Adipose tissue (tissue), 3 donors: Measurements from ENCODE around the gene MBD6. TPM values are rescaled to one million over a fixed set of nuclear protein-coding genes. Genes with fewer than 3 reads are reported as not detected.

Experiments
- H3K27ac ChIP-seq: one replicate; pipeline ENCODE4 v1.5.1; 2013; ENCODE audit warnings: low read depth, low read length
- WGBS, 3 donors: extraction: QIAGEN DNeasy Blood & Tissue Kit; methylation state at CpG; one replicate each; pipeline ENCODE4 v1.1.7; 2013; 5-methylcytosine and 5-hydroxymethylcytosine counted together
- polyA plus RNA-seq, 3 donors: library from polyadenylated mRNA; stranded (reverse); fragments of 200-250 nt; gene quantifications; one replicate each; pipeline ENCODE4 v1.2.3, GENCODE V29; 2013
- donor health status: healthy with polysubstance abuse.
- donor health status: Bipolar disorder and iron deficiency.
- donor health status: healthy.

Gene MBD6
- polyA plus RNA-seq, 3 donors, result 20.9 to 32.4 (median 24.8) TPM

DNA sequence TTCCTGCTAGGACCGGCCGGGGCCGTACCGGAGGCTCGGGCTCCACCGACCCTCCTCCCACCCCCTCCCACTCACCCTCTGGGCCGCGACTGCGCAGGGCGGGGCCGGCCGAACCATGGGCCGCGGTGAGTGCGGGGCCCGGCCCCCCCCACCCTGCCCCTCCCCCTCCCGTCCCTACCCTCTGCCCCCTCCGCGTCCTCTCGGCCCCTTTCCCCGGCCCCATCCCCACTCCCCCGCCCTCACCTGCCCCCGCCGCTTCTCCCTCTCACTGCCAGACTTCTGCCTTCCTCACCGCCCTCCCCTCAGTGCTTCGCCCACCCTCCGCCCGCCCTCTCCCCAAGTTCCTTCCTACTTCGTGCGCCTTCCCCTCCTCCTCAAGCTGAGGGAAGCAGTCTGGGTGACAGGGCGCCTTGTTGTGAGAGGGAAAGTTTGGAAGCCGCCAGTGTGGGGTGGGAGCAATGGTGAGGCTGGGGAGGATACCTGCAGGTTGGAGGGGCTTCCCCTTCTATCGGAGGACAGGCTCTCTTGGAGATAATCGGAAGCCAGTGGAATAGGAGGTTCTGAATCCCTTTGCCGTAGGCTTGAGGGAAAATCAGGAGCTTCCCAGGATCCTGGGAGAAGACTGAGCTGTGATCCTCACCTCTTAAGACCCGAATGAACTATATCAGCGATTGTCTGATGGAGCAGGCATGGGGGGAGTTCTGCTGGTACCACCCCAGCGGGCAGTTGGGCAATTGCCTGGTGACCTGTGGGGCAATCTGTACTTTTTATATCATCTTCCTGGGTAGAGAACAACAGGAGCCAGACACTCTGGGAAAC is 472 bp downstream of the MBD6 start:
- peak overlapping the region; percentile 56 for H3K27ac ChIP-seq
- 0 to 1% (median 1%) methylated on average over 20 to 38 of the region's 38 CpGs for WGBS, 3 donors

GRCh38 chr12:57523706-57524614 is 1.3 kb downstream of the MBD6 start:
- no peak overlapping the region for H3K27ac ChIP-seq
- WGBS, 3 donors, result 57 to 70% (median 69%) methylated on average over 14 of the region's 14 CpGs

- WGBS, 3 donors, result 63 to 72% (median 65%) methylated on average over 11 of the region's 11 CpGs
- no peak overlapping the region for H3K27ac ChIP-seq
These were observed 2.4 kb downstream of the MBD6 start for GRCh38 chr12:57524814-57525614.

DNA sequence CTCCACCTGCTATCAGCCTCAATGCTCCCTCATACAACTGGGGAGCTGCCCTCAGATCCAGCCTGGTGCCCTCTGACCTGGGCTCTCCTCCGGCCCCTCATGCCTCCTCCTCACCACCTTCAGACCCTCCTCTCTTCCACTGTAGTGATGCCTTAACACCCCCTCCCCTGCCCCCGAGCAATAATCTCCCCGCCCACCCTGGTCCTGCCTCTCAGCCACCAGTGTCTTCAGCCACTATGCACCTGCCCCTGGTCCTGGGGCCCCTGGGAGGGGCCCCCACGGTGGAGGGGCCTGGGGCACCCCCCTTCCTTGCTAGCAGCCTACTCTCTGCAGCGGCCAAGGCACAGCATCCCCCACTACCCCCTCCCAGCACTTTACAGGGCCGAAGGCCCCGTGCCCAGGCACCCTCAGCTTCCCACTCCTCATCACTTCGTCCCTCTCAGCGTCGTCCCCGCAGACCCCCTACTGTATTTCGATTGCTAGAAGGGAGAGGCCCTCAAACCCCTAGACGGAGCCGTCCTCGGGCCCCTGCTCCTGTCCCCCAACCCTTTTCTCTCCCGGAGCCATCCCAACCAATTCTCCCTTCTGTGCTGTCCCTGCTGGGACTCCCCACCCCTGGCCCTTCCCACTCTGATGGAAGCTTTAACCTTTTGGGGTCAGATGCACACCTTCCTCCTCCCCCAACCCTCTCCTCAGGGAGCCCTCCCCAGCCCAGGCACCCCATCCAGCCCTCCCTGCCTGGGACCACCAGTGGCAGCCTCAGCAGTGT is 3.2 kb downstream of the MBD6 start:
- H3K27ac ChIP-seq, result no peak overlapping the region
- WGBS, 3 donors, result 79 to 84% (median 82%) methylated on average over 16 of the region's 16 CpGs

- WGBS, 3 donors, result 77 to 83% (median 77%) methylated on average over 4 of the region's 4 CpGs
- H3K27ac ChIP-seq, result no peak overlapping the region
These were observed 4.0 kb downstream of the MBD6 start for GRCh38 chr12:57526477-57527126.

DNA sequence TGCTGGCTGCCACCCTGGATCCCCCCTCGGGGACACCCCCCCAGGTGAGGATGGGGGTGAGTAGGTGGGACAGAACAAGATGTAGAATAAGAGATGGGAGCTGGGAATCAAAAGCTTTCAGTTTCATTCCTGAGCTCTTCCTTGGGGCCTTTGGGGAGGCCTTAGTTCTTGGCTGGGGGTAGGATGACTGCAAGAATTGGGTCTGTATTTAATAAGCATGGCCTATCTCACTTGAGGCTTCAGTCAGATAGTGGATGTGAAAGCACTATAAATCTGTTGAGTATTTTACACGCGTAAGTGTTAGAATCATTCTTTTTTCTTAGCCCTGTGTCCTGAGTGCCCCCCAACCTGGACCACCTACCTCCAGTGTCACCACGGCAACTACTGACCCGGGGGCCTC is 4.6 kb downstream of the MBD6 start:
- H3K27ac ChIP-seq, result no peak overlapping the region
- WGBS, 3 donors, result 72 to 79% (median 77%) methylated on average over 5 of the region's 5 CpGs

DNA sequence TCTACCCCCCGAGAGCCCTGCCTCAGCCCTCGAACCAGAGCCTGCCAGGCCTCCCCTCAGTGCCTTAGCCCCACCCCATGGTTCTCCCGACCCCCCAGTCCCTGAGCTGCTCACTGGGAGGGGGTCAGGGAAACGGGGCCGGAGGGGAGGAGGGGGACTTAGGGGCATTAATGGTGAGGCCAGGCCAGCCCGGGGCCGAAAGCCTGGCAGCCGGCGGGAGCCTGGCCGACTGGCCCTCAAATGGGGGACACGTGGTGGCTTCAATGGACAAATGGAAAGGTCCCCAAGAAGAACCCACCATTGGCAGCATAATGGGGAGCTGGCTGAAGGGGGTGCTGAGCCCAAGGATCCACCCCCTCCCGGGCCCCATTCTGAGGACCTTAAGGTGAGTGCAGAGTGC is 5.6 kb downstream of the MBD6 start:
- no peak overlapping the region for H3K27ac ChIP-seq
- WGBS, 3 donors, result 81 to 85% (median 82%) methylated on average over 10 to 12 of the region's 12 CpGs

- H3K27ac ChIP-seq, result no peak overlapping the region
- 66 to 74% (median 74%) methylated on average over 9 to 10 of the region's 10 CpGs for WGBS, 3 donors
These were observed 6.4 kb downstream of the MBD6 start for GRCh38 chr12:57528831-57529555.

- H3K27ac ChIP-seq, result no peak overlapping the region
- 52 to 72% (median 59%) methylated on average over 6 of the region's 6 CpGs for WGBS, 3 donors
These were observed 7.2 kb downstream of the MBD6 start for GRCh38 chr12:57529831-57530230.

- no peak overlapping the region for H3K27ac ChIP-seq
- 71 to 86% (median 83%) methylated on average over 5 of the region's 5 CpGs for WGBS, 3 donors
These were observed 7.9 kb downstream of the MBD6 start for GRCh38 chr12:57530396-57531142.

- no peak overlapping the region for H3K27ac ChIP-seq
- 71 to 100% (median 84%) methylated on average over 1 of the region's 1 CpG for WGBS, 3 donors
These were observed 9.2 kb downstream of the MBD6 start for GRCh38 chr12:57531836-57532235.

- WGBS, 3 donors, result 92 to 95% (median 94%) methylated on average over 8 of the region's 8 CpGs
- H3K27ac ChIP-seq, result no peak overlapping the region
These were observed 10.5 kb downstream of the MBD6 start for GRCh38 chr12:57533108-57533507.

DNA sequence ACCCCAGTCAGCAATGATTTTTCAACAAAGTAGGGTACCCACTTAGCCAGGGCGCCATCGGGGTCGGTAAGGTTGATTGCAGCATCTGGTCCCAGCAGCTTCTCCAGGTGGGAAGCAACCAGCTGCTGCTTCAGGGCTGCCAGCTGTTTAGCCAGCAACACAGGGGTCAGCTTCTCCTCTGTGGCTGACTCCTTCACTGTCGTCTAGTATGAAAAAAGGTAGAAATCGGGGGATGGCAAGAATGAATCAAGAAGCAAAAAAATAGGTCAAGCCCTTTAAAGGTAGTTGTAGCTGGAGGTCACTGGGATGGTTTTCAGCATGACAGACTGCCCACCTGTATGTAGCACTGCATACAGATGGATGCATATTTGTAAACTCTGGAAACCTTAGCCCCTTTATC is 11.6 kb downstream of the MBD6 start:
- H3K27ac ChIP-seq, result no peak overlapping the region
- WGBS, 3 donors, result 74 to 96% (median 92%) methylated on average over 5 of the region's 5 CpGs

DNA sequence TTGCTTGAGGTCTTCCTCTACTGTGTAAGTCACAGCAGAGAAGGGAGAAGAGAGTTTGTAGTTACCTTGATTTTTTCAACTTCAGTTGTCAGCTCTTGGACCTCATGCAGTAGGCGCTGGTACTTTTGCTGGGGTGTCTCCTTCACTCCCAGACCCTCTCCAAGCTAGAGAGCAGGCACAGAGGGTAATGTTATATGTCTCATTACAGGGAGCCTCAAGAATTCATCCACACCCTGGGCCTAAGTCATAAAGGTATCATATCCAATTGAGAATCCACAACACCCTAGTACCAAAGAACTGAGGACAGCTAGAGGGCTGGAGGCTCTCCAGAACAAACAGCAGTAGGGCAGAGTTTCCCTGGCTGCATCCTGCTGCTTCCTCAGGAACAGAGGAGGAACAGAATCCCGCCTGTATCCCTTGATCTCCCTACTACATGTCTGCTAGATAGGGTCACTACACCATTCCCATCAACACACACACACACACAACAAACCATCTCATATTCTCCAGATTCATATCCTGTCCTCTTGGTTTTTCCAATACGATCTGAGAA is 12.4 kb downstream of the MBD6 start:
- no peak overlapping the region for H3K27ac ChIP-seq
- 92 to 95% (median 95%) methylated on average over 3 of the region's 3 CpGs for WGBS, 3 donors

DNA sequence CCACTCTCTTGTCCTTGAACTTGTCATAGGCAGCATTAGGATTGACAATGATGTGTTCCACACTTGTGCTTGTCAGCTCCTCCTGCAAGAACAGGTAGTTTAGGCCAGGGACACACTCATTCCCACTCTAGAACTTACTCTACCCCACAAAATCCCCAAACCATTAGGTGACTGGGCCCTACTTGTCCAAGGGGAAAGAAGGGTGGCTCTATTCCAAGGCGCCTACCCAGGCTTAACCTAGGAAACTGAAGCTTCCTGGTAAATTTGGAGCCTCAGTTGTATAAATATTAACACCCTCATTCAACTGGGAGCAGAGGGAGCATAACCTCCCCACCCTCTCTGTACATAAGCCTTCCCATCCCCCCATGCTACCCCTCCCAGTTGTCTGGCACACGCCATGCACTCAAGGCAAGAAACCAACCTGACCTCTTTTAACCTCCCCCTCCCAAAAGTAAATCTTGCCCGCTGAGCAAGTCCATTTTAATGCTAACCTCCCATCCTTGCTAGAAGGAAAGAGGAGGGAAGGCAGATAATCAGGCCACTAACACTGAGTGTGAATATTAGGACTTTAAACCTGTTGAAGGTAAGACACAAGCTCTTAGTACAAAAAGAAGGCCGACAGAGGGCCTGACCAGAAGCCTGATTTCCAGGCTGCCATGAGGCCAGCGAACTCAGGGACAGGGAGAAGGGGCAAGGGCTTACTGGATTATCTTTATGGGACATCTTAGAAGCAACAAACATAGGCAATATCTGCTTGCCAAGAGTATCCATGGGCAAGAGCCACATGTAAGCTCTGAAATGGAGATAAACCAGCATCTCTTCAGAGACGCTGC is 13.4 kb downstream of the MBD6 start:
- no peak overlapping the region for H3K27ac ChIP-seq
- 69 to 80% (median 75%) methylated on average over 6 of the region's 6 CpGs for WGBS, 3 donors
